ENCODE results near the gene CACNA1G.

DNA sequence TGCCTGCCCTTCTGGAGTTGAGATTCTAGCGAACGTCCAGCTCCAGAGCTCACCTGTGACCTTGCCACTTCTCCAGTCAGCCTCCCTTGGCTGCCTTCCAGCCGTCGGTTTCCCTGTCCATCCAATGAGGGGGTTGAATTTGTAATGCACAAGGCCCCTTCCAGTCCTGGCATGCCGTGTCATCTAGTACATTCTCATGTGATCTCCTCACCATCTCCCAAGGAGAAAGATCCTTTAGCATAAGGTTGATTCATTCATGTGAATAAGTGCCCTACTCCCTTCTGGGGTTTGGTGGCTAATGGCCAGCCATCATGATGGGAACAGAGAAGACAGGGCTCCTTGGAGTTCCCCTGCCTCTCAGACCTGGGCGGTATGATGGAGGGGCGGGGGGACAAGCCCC, 55.3 kb downstream of the CACNA1G start:
- TF ChIP-seq EZH2 (IDR thresholded peaks at IDR 0.05; ENCODE audit: borderline replicate concordance, low read depth, low read length, severe bottlenecking), result no peak
- TF ChIP-seq, protein P1, sequence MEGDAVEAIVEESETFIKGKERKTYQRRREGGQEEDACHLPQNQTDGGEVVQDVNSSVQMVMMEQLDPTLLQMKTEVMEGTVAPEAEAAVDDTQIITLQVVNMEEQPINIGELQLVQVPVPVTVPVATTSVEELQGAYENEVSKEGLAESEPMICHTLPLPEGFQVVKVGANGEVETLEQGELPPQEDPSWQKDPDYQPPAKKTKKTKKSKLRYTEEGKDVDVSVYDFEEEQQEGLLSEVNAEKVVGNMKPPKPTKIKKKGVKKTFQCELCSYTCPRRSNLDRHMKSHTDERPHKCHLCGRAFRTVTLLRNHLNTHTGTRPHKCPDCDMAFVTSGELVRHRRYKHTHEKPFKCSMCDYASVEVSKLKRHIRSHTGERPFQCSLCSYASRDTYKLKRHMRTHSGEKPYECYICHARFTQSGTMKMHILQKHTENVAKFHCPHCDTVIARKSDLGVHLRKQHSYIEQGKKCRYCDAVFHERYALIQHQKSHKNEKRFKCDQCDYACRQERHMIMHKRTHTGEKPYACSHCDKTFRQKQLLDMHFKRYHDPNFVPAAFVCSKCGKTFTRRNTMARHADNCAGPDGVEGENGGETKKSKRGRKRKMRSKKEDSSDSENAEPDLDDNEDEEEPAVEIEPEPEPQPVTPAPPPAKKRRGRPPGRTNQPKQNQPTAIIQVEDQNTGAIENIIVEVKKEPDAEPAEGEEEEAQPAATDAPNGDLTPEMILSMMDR (IDR thresholded peaks at IDR 0.05; ENCODE audit: extremely low read depth in 1 of 2, insufficient read depth in 1 of 2, low read depth in 1 of 2, low read length in 2 of 2), result no peak
- TF ChIP-seq FOS (IDR thresholded peaks at IDR 0.05; ENCODE audit: borderline replicate concordance, insufficient read depth, low read length), result no peak
- no peak for TF ChIP-seq JUN (IDR thresholded peaks at IDR 0.05; ENCODE audit: borderline replicate concordance, insufficient read depth, insufficient read length, low read depth)
- TF ChIP-seq, protein P2, sequence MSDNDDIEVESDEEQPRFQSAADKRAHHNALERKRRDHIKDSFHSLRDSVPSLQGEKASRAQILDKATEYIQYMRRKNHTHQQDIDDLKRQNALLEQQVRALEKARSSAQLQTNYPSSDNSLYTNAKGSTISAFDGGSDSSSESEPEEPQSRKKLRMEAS (IDR thresholded peaks at IDR 0.05; ENCODE audit: insufficient read depth, insufficient read length), result no peak
- no peak for TF ChIP-seq POLR2A (IDR thresholded peaks at IDR 0.05; ENCODE audit: low read depth, low read length)
- TF ChIP-seq POLR2AphosphoS5 (IDR thresholded peaks at IDR 0.05; ENCODE audit: insufficient read depth, low read depth, low read length), result no peak
- TF ChIP-seq MYC (IDR thresholded peaks at IDR 0.05; ENCODE audit: low read depth, low read length), result no peak

All from endothelial cell of umbilical vein (primary cell).